ENCODE results near the gene ZNF140.

GRCh38 chr12:133130808-133131128 is 50.0 kb downstream of the ZNF140 start:
- no peak for TF ChIP-seq CTCF (conservative IDR thresholded peaks at IDR 0.05 in 1 of 2, IDR thresholded peaks at IDR 0.05 in 1 of 2; ENCODE audit: extremely low read depth in 1 of 2, insufficient read depth in 1 of 2, low read depth in 1 of 2, low read length in 2 of 2)
- no peak for TF ChIP-seq EZH2 (IDR thresholded peaks at IDR 0.05; ENCODE audit: borderline replicate concordance, low read length)
